ENCODE data around the gene SYCP2. TPM values are rescaled to one million over a fixed set of nuclear protein-coding genes. Genes with fewer than 3 reads are reported as not detected.

SYCP2 gene
- total and polyA plus RNA-seq, 7 donors, result 0.50 to 7.8 (median 1.6) TPM

- Histone ChIP-seq H3K9me3 (no peaks in the 10 kb centered on the region), H3K27me3 (peaks cover 0 to 3% (median 0%) of the 10 kb centered on the region in 3 donors), H3K36me3 (no peaks in the 10 kb centered on the region), H3K27ac (no peak overlapping the region), H3K4me1 (peaks cover 0 to 23% (median 8%) of the 10 kb centered on the region in 4 donors), H3K4me3 (no peak overlapping the region)
- no peak for TF ChIP-seq POLR2AphosphoS5 (IDR thresholded peaks at IDR 0.05)
- TF ChIP-seq EP300 (IDR thresholded peaks at IDR 0.05), result no peak
- no peak for TF ChIP-seq CTCF (IDR thresholded peaks at IDR 0.05)
- TF ChIP-seq POLR2A (IDR thresholded peaks at IDR 0.05), result no peak
- no peak for DNase-seq
- WGBS, 2 donors, result 91 to 95% methylated on average over 7 of the region's 7 CpGs
- intact Hi-C loops (cut with DNase I), result no loop called here
Measured at GRCh38 chr20:59821201-59821600, 112.2 kb downstream of the SYCP2 start.

GRCh38 chr20:59820204-59821041 lies 113.0 kb downstream of the SYCP2 start:
- DNase-seq, result no peak
- Histone ChIP-seq H3K36me3 (no peaks in the 10 kb centered on the region), H3K9me3 (no peaks in the 10 kb centered on the region), H3K27me3 (peaks cover 0 to 3% (median 0%) of the 10 kb centered on the region in 3 donors), H3K4me1 (peaks cover 0 to 23% (median 8%) of the 10 kb centered on the region in 4 donors), H3K27ac (no peak overlapping the region), H3K4me3 (no peak overlapping the region)
- 41 to 65% methylated on average over 11 of the region's 11 CpGs for WGBS, 2 donors
- intact Hi-C loops (cut with DNase I), result no loop called here
- TF ChIP-seq POLR2A (IDR thresholded peaks at IDR 0.05) (no peak), POLR2AphosphoS5 (IDR thresholded peaks at IDR 0.05) (no peak), EP300 (IDR thresholded peaks at IDR 0.05) (no peak), CTCF (IDR thresholded peaks at IDR 0.05) (no peak)

DNA sequence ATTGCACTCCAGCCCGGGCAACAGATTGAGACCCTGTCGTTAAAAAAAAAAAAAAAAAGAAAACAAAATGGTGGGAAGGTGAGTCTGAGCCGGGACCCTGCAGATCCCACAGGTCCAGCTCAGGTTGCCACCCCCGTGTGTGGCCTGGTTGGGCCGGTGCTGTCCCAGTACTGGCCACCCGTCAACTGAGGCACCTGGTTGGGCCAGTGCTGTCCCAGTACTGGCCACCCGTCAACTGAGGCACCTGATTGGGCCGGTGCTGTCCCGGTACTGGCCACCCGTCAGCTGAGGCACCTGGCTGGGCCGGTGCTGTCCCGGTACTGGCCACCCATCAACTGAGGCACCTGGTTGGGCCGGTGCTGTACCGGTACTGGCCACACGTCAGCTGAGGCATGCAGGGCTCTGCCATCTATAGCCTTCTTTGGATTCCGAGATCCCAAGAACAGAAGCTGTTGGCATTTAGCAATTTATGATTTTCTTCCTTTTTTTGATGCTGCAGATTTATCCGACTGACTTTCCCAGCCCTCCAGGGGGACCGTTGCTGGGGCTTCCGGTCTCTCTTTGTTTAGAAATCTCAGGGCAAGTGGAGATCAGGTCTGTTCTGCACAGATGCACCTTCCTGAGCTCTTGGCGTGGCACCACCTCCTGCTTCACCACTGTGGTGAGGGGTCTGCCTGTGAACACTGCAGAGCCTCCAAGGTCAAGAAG lies 113.8 kb downstream of the SYCP2 start:
- DNase-seq, result no peak
- Histone ChIP-seq H3K27me3 (peaks cover 0 to 3% (median 0%) of the 10 kb centered on the region in 3 donors), H3K4me3 (no peak overlapping the region), H3K9me3 (no peaks in the 10 kb centered on the region), H3K27ac (no peak overlapping the region), H3K36me3 (no peaks in the 10 kb centered on the region), H3K4me1 (peaks cover 0 to 23% (median 8%) of the 10 kb centered on the region in 4 donors)
- TF ChIP-seq CTCF (IDR thresholded peaks at IDR 0.05), result no peak
- TF ChIP-seq EP300 (IDR thresholded peaks at IDR 0.05), result no peak
- no peak for TF ChIP-seq POLR2AphosphoS5 (IDR thresholded peaks at IDR 0.05)
- no peak for TF ChIP-seq POLR2A (IDR thresholded peaks at IDR 0.05)
- WGBS, 2 donors, result 91 to 93% methylated on average over 20 of the region's 20 CpGs
- intact Hi-C loops (cut with DNase I), result no loop called here

DNA sequence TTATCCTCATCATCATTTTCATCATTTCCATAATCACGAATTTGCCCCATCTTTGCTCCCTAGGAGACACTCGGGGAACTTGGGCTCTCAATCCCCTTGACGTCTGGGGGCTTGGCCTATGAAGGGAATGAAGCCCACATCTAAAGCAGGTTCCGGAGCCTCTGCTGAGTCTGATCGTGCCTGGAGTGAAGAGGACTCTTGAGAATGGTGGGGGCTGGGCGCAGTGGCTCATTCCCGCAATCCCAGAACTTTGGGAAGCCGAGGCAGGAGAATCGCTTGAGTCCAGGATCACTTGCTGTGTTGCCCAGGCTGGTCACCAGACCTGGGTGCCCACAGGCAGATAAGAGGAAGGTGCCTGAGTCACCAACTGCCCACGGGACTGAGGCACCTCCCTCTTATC lies 114.5 kb downstream of the SYCP2 start:
- no peak for DNase-seq
- 90 to 91% methylated on average over 10 of the region's 10 CpGs for WGBS, 2 donors
- H3K4me1 ChIP-seq, result peaks cover 0 to 19% (median 6%) of the 10 kb centered on the region in 4 donors
- H3K27ac ChIP-seq, result no peak overlapping the region
- no peaks in the 10 kb centered on the region for H3K36me3 ChIP-seq
- peaks cover 0 to 3% (median 0%) of the 10 kb centered on the region in 3 donors for H3K27me3 ChIP-seq
- H3K9me3 ChIP-seq, result no peaks in the 10 kb centered on the region
- no peak overlapping the region for H3K4me3 ChIP-seq
- TF ChIP-seq POLR2A (IDR thresholded peaks at IDR 0.05) (no peak), POLR2AphosphoS5 (IDR thresholded peaks at IDR 0.05) (no peak), EP300 (IDR thresholded peaks at IDR 0.05) (no peak), CTCF (IDR thresholded peaks at IDR 0.05) (no peak)
- intact Hi-C loops (cut with DNase I), result no loop called here

Measured in sigmoid colon (tissue), 7 donors.